Islet of Langerhans (tissue), 1 donor: Measurements from ENCODE around the gene ZCWPW1.
"Not testable (repeated sequence)": the region's sequence is repeated elsewhere in the genome, so short reads cannot be mapped to it uniquely, and the experiment has no call there.

ENCODE experiments used
- FAIRE-seq: peaks from one replicate; lab custom pipeline; 2011; peaks lifted over from hg19 to GRCh38; lab: Jason Lieb, UNC

Gene ZCWPW1

GRCh38 chr7:100398239-100398638, 30.3 kb downstream of the ZCWPW1 start:
- FAIRE-seq, result no peak

- no peak for FAIRE-seq
Measured at GRCh38 chr7:100397315-100398081, 31.0 kb downstream of the ZCWPW1 start.

GRCh38 chr7:100396421-100396982, 32.0 kb downstream of the ZCWPW1 start:
- no peak for FAIRE-seq

GRCh38 chr7:100394077-100394476, 34.4 kb downstream of the ZCWPW1 start:
- FAIRE-seq, result no peak

GRCh38 chr7:100393233-100393905, 35.1 kb downstream of the ZCWPW1 start:
- no peak for FAIRE-seq

- no peak for FAIRE-seq
Measured at GRCh38 chr7:100390286-100391009, 38.1 kb downstream of the ZCWPW1 start.

- no peak for FAIRE-seq
Measured at GRCh38 chr7:100389437-100390088, 38.9 kb downstream of the ZCWPW1 start.

GRCh38 chr7:100387695-100388094, 40.8 kb downstream of the ZCWPW1 start:
- FAIRE-seq, result no peak

- no peak for FAIRE-seq
Measured at GRCh38 chr7:100386940-100387339, 41.6 kb downstream of the ZCWPW1 start.

GRCh38 chr7:100384628-100385294, 43.7 kb downstream of the ZCWPW1 start:
- no peak for FAIRE-seq

- FAIRE-seq, result not testable (repeated sequence)
Measured at GRCh38 chr7:100382234-100382853, 46.2 kb downstream of the ZCWPW1 start.

GRCh38 chr7:100381531-100382233, 46.8 kb downstream of the ZCWPW1 start:
- not testable (repeated sequence) for FAIRE-seq

GRCh38 chr7:100380196-100380595, 48.3 kb downstream of the ZCWPW1 start:
- FAIRE-seq, result no peak

GRCh38 chr7:100378114-100378755, 50.3 kb downstream of the ZCWPW1 start:
- no peak for FAIRE-seq

GRCh38 chr7:100376066-100376465, 52.4 kb downstream of the ZCWPW1 start:
- FAIRE-seq, result no peak

GRCh38 chr7:100374601-100375000, 53.9 kb downstream of the ZCWPW1 start:
- no peak for FAIRE-seq

- FAIRE-seq, result not testable (repeated sequence)
Measured at GRCh38 chr7:100373870-100374598, 54.5 kb downstream of the ZCWPW1 start.

- FAIRE-seq, result no peak
Measured at GRCh38 chr7:100373261-100373831, 55.2 kb downstream of the ZCWPW1 start, which contains the start of gene PILRA. TSS of gene PILRA (plus strand) at chr7:100373487. CDS start at chr7:100373657, 170 bp downstream.

- FAIRE-seq, result no peak
Measured at GRCh38 chr7:100372694-100373093, 55.8 kb downstream of the ZCWPW1 start.
